BJ (cell line): ENCODE data around the gene OPRM1. TPM values are rescaled to one million over a fixed set of nuclear protein-coding genes. Genes with fewer than 3 reads are reported as not detected.

ENCODE experiments used
- CTCF ChIA-PET: fragments of 350-600 bp; formaldehyde crosslinking; extraction: SDS; loops from one replicate; lab custom pipeline; 2021; ENCODE audit warnings: antibody characterized with exemption, inconsistent platforms; lab: Yijun Ruan, JAX
- POLR2A ChIA-PET: fragments of 300-600 bp; sonication (Branson Sonifier 250); formaldehyde crosslinking; extraction: SDS; loops from one replicate; lab custom pipeline; 2021; ENCODE audit warnings: antibody characterized with exemption; lab: Charles Lee
- DNase-seq: peaks from one replicate; pipeline ENCODE4 v3.0.0-alpha.2; 2011; ENCODE audit warnings: low read depth
- H3K27me3 ChIP-seq: 2 replicates; pipeline ENCODE4 v1.6.0; 2011; ENCODE audit warnings: low read length; ENCODE audit not compliant: control insufficient read depth, insufficient read depth
- H3K36me3 ChIP-seq: 2 replicates; pipeline ENCODE4 v1.5.1; 2011; ENCODE audit warnings: low read length; ENCODE audit not compliant: control insufficient read depth, insufficient read depth
- H3K4me3 ChIP-seq: 2 replicates; pipeline ENCODE4 v1.5.1; 2011; ENCODE audit warnings: low read depth, mild to moderate bottlenecking, control low read depth, low read length
- CTCF ChIP-seq: IDR thresholded peaks from 2 replicates; pipeline ENCODE4 v1.5.1; 2011; ENCODE audit warnings: low read depth, mild to moderate bottlenecking, control low read depth, inconsistent platforms, low read length, moderate library complexity; ENCODE audit not compliant: insufficient read depth
- polyA plus RNA-seq: library from polyadenylated mRNA; depleted of rRNA; stranded (reverse); fragments of >200 nt; gene quantifications from 2 replicates; pipeline ENCODE4 v1.2.3, GENCODE V29; 2011

The OPRM1 gene
- polyA plus RNA-seq, 1 experiment, result not detected

GRCh38 chr6:154258064-154258757, 219.2 kb downstream of the OPRM1 start:
- TF ChIP-seq CTCF, result no peak
- ChIA-PET CTCF (interaction anchor here (1.5 kb wide), 1 partner anchor 19 kb away, joined by 4 read pairs; no protein-coding TSS in a partner anchor), POLR2A (no interaction called here)
- H3K36me3 ChIP-seq, result no peaks in the 10 kb centered on the region
- H3K27me3 ChIP-seq, result no peaks in the 10 kb centered on the region
- no peak for DNase-seq
- H3K4me3 ChIP-seq, result no peak overlapping the region

- no peak overlapping the region for H3K4me3 ChIP-seq
- ChIA-PET POLR2A (no interaction called here), CTCF (interaction anchor here (0.7 to 3.6 kb wide), 3 partner anchors 14 to 73 kb away, joined by 3 to 13 read pairs (median 3); no protein-coding TSS in a partner anchor)
- H3K36me3 ChIP-seq, result no peaks in the 10 kb centered on the region
- no peak for DNase-seq
- TF ChIP-seq CTCF, result no peak
- H3K27me3 ChIP-seq, result no peaks in the 10 kb centered on the region
Observed at GRCh38 chr6:154261688-154262397, 222.8 kb downstream of the OPRM1 start.

- CTCF ChIA-PET, result interaction anchor here (0.6 to 1.1 kb wide), 4 partner anchors 9 to 107 kb away, joined by 3 to 5 read pairs (median 4); no protein-coding TSS in a partner anchor
- no peaks in the 10 kb centered on the region for H3K27me3 ChIP-seq
- H3K4me3 ChIP-seq, result no peak overlapping the region
- no peak for DNase-seq
- POLR2A ChIA-PET, result no interaction called here
- TF ChIP-seq CTCF, result no peak
- no peaks in the 10 kb centered on the region for H3K36me3 ChIP-seq
Observed at GRCh38 chr6:154266560-154267099, 227.6 kb downstream of the OPRM1 start.

- no peak for DNase-seq
- H3K4me3 ChIP-seq, result no peak overlapping the region
- H3K27me3 ChIP-seq, result no peaks in the 10 kb centered on the region
- no peaks in the 10 kb centered on the region for H3K36me3 ChIP-seq
- POLR2A ChIA-PET, result no interaction called here
- no peak for TF ChIP-seq CTCF
- CTCF ChIA-PET, result interaction anchor here (0.8 kb wide), 1 partner anchor 18 kb away, joined by 4 read pairs; no protein-coding TSS in a partner anchor
Observed at GRCh38 chr6:154267508-154268106, 228.6 kb downstream of the OPRM1 start.

- POLR2A ChIA-PET, result no interaction called here
- no peak for TF ChIP-seq CTCF
- CTCF ChIA-PET, result no interaction called here
- Histone ChIP-seq H3K36me3 (no peaks in the 10 kb centered on the region), H3K27me3 (no peaks in the 10 kb centered on the region), H3K4me3 (no peak overlapping the region)
- DNase-seq, result no peak
Observed at GRCh38 chr6:154268486-154268885, 229.4 kb downstream of the OPRM1 start.
